K562 (cell line): Measurements from ENCODE around the gene CXCL1. TPM values are rescaled to one million over a fixed set of nuclear protein-coding genes. Genes with fewer than 3 reads are reported as not detected.

ENCODE experiments used
- ELF1 ChIP-seq: fragments of 200-800 bp; sonication (Bioruptor generic); IDR thresholded peaks from 2 replicates; pipeline ENCODE4 v1.6.1; 2016; ENCODE audit warnings: missing genetic modification characterization, missing compliant biosample characterization
- GABPB1 ChIP-seq: sonication (generic); formaldehyde crosslinking; IDR thresholded peaks from 2 replicates; pipeline ENCODE4 v1.8.0; 2022; ENCODE audit warnings: mild to moderate bottlenecking, missing genetic modification reagents
- GTF2F1 ChIP-seq: IDR thresholded peaks from 2 replicates; pipeline ENCODE4 v1.6.1; 2011; ENCODE audit warnings: low read depth, low read length, improper control_type of control experiment
- HMBOX1 ChIP-seq: sonication (generic); IDR thresholded peaks from 2 replicates; pipeline ENCODE4 v1.6.1; 2016
- HNRNPK ChIP-seq: fragments of 200-400 bp; formaldehyde crosslinking; IDR thresholded peaks from one replicate; pipeline ENCODE4 v1.6.1; 2018; ENCODE audit warnings: mild to moderate bottlenecking, low read depth, low read length; ENCODE audit not compliant: poor library complexity, severe bottlenecking
- KAT7 ChIP-seq: sonication (generic); formaldehyde crosslinking; IDR thresholded peaks from 2 replicates; pipeline ENCODE4 v1.8.0; 2022; ENCODE audit warnings: missing genetic modification reagents, mild to moderate bottlenecking, borderline replicate concordance
- LARP7 ChIP-seq: fragments of 450-650 bp; IDR thresholded peaks from 2 replicates; pipeline ENCODE4 v1.6.1; 2016
- MAZ ChIP-seq, 2 experiments: fragments of 450-650 bp in 1 of 2; sonication (generic) in 1 of 2; formaldehyde crosslinking; IDR thresholded peaks in 1 of 2; conservative IDR thresholded peaks in 1 of 2; 2 replicates each; pipeline versions ENCODE4 v1.4.0 to v1.5.0; 2020; ENCODE audit warnings: mild to moderate bottlenecking in 1 of 2, missing genetic modification reagents in 1 of 2
- RBFOX2 ChIP-seq: fragments of 200-400 bp; formaldehyde crosslinking; IDR thresholded peaks from 2 replicates; pipeline ENCODE4 v1.6.1; 2017; ENCODE audit warnings: low read depth, mild to moderate bottlenecking, low read length, moderate library complexity
- SP1 ChIP-seq: sonication (generic); formaldehyde crosslinking; IDR thresholded peaks from 2 replicates; pipeline ENCODE4 v1.8.1; 2022; ENCODE audit warnings: mild to moderate bottlenecking, missing genetic modification reagents
- TAF1 ChIP-seq: IDR thresholded peaks from 2 replicates; pipeline ENCODE4 v1.6.1; 2011; ENCODE audit warnings: mild to moderate bottlenecking, low read length, moderate library complexity; ENCODE audit not compliant: insufficient read depth, control insufficient read depth, severe bottlenecking; ENCODE audit errors: extremely low read depth
- UBTF ChIP-seq, 2 experiments: IDR thresholded peaks; 2 replicates each; pipeline ENCODE4 v1.6.1; 2012; ENCODE audit warnings: improper control_type of control experiment in 2 of 2, low read depth in 2 of 2, low read length in 2 of 2, borderline replicate concordance in 1 of 2
- ZNF24 ChIP-seq: fragments of 450-650 bp; IDR thresholded peaks from 2 replicates; pipeline ENCODE4 v1.6.1; 2016
- ZNF57 ChIP-seq: fragments of 450-650 bp; formaldehyde crosslinking; IDR thresholded peaks from 2 replicates; pipeline ENCODE4 v1.4.0; 2020; ENCODE audit warnings: mild to moderate bottlenecking, moderate library complexity
- polyA plus RNA-seq, 8 experiments: library from polyadenylated mRNA; depleted of rRNA in 4 of 8; stranded (reverse) in 5 of 8; unstranded in 3 of 8; fragments of >200 nt; fragmentation: Nextera tagmentation in 2 of 8; fragmentation: Illumina TruSeq in 1 of 8; extraction: Ambion mirVana in 2 of 8; extraction: Trizol in 1 of 8; gene quantifications; 2 replicates each; pipeline versions ENCODE4 v1.2.1 to v1.2.3, GENCODE V29; 2011 to 2014; ENCODE audit warnings: inconsistent platforms in 1 of 8, missing spikeins in 1 of 8
- total RNA-seq, 7 experiments: library from RNA; depleted of rRNA in 6 of 7; stranded (reverse); fragments of >200 nt in 6 of 7; fragmentation: Illumina TruSeq in 2 of 7; extraction: Trizol in 2 of 7; gene quantifications; 2 replicates each; pipeline versions ENCODE4 v1.2.1 to v1.2.3, GENCODE V29; 2011 to 2021; ENCODE audit warnings: low replicate concordance in 1 of 7
- TF ChIP-seq, protein P1 (sequence below): sonication (generic); formaldehyde crosslinking; IDR thresholded peaks from 2 replicates; pipeline ENCODE4 v1.9.0; 2022; ENCODE audit warnings: mild to moderate bottlenecking, missing genetic modification reagents
- TF ChIP-seq, protein P2 (sequence below): fragments of 450-650 bp; IDR thresholded peaks from 2 replicates; pipeline ENCODE4 v1.6.1; 2016; ENCODE audit warnings: antibody characterized with exemption

Gene CXCL1
- total and polyA plus RNA-seq, 9 of the 15 experiments (the other 6 are each of a cell fraction or from before 2014, with no cell fraction given) = 0.07 to 2.2 (median 0.32) TPM; not detected in 3

DNA sequence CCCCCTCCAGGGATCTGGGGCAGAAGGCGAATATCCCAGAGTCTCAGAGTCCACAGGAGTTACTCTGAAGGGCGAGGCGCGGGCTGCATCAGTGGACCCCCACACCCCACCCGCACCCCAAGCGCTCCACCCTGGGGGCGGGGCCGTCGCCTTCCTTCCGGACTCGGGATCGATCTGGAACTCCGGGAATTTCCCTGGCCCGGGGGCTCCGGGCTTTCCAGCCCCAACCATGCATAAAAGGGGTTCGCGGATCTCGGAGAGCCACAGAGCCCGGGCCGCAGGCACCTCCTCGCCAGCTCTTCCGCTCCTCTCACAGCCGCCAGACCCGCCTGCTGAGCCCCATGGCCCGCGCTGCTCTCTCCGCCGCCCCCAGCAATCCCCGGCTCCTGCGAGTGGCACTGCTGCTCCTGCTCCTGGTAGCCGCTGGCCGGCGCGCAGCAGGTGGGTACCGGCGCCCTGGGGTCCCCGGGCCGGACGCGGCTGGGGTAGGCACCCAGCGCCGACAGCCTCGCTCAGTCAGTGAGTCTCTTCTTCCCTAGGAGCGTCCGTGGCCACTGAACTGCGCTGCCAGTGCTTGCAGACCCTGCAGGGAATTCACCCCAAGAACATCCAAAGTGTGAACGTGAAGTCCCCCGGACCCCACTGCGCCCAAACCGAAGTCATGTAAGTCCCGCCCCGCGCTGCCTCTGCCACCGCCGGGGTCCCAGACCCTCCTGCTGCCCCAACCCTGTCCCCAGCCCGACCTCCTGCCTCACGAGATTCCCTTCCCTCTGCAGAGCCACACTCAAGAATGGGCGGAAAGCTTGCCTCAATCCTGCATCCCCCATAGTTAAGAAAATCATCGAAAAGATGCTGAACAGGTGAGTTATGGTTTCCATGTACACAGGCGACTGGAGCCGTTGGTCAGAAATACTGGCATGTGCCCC lies at the start of gene CXCL1 (continued):
- TF ChIP-seq UBTF (IDR thresholded peaks at IDR 0.05; ENCODE audit: borderline replicate concordance in 1 of 2, low read depth in 2 of 2, low read length in 2 of 2) (0 out of 4 replicates have a peak, but pooled peaks of 1 of the 2 experiments have one; percentile 56), GABPB1 (CRISPR knock-in tag) (peak; percentile 54), ZNF57 (no peak), ZNF24 (no peak), SP1 (CRISPR knock-in tag) (0 out of 2 replicates have a peak, but pooled peaks have one; percentile 36), TAF1 (peak; percentile 1), MAZ (CRISPR knock-in tag; conservative IDR thresholded peaks at IDR 0.05 in 1 of 2, IDR thresholded peaks at IDR 0.05 in 1 of 2) (peak in 1 of 2 experiments; percentile 86; a peak in 2 of 4 replicates), LARP7 (no peak), ELF1 (tag) (no peak), KAT7 (CRISPR knock-in tag) (peak; percentile 69; the same call in 1 of the 2 replicates), RBFOX2 (peak; percentile 76), HNRNPK (no peak), HMBOX1 (no peak), GTF2F1 (no peak)
- TF ChIP-seq, protein P1, sequence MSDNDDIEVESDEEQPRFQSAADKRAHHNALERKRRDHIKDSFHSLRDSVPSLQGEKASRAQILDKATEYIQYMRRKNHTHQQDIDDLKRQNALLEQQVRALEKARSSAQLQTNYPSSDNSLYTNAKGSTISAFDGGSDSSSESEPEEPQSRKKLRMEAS (CRISPR knock-in tag) = no peak
- TF ChIP-seq, protein P2, sequence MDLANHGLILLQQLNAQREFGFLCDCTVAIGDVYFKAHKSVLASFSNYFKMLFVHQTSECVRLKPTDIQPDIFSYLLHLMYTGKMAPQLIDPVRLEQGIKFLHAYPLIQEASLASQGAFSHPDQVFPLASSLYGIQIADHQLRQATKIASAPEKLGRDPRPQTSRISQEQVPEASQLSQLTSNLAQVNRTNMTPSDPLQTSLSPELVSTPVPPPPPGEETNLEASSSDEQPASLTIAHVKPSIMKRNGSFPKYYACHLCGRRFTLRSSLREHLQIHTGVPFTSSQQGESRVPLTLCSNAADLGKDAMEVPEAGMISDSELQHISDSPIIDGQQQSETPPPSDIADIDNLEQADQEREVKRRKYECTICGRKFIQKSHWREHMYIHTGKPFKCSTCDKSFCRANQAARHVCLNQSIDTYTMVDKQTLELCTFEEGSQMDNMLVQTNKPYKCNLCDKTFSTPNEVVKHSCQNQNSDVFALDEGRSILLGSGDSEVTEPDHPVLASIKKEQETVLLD = no peak
